ENCODE measurements around the gene GALM. TPM values are rescaled to one million over a fixed set of nuclear protein-coding genes. Genes with fewer than 3 reads are reported as not detected.

Gene GALM
- total and polyA plus RNA-seq, 2 of the 13 experiments (the other 11 are each of a cell fraction or from before 2014, with no cell fraction given): 65.5 to 90.0 TPM

DNA sequence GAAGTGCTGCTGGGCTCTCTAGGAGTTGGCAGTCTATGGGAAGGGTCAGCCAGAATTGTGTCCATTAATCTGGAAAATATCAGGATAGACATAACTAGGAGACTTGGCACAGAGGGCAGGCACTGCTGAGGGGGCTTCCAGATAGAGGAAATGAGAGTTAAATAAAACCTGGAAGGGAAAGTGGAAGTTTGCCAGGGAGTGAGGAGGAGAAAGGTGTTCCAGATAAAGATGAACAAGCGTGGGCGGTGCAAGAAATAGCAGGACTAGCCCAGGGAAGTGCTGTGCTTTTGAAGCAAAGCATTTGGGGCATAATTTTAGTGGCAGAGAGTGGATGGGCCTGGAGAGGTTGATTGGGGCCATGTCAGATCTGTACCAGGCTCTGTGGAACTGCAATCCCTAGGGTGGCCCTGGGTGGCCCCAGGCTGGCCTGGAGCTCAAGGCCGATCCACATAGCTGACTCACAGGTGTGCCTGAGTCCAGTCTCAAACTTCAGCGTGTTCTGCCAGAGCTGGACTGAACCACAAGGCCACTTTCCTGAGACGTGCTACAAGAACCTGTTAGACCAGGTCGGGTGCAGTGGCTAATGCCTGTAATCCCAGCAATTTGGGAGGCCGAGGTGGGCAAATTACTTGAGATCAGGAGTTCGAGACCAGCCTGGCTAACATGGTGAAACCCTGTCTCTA lies 26.9 kb downstream of the GALM start (continued):
- TF ChIP-seq CBFB (CRISPR knock-in tag; IDR thresholded peaks at IDR 0.05) (no peak), ZNF607 (CRISPR knock-in tag; IDR thresholded peaks at IDR 0.05; ENCODE audit: borderline replicate concordance) (0 out of 2 replicates have a peak, but pooled peaks have one; percentile 44), ARHGAP35 (CRISPR knock-in tag; IDR thresholded peaks at IDR 0.05; ENCODE audit: borderline replicate concordance) (0 out of 2 replicates have a peak, but pooled peaks have one; percentile 75), HOXA5 (CRISPR knock-in tag; IDR thresholded peaks at IDR 0.05) (0 out of 2 replicates have a peak, but pooled peaks have one; percentile 48), ZNF224 (CRISPR knock-in tag; IDR thresholded peaks at IDR 0.05) (no peak), NR2F6 (IDR thresholded peaks at IDR 0.05) (no peak), NR2F6 (CRISPR knock-in tag; IDR thresholded peaks at IDR 0.05) (0 out of 2 replicates have a peak, but pooled peaks have one; percentile 34), RBAK (CRISPR knock-in tag; IDR thresholded peaks at IDR 0.05) (no peak), SMARCE1 (IDR thresholded peaks at IDR 0.05; ENCODE audit: borderline replicate concordance) (no peak), MEF2D (CRISPR knock-in tag; IDR thresholded peaks at IDR 0.05) (0 out of 2 replicates have a peak, but pooled peaks have one; percentile 33), MTA1 (CRISPR knock-in tag; IDR thresholded peaks at IDR 0.05; ENCODE audit: borderline replicate concordance) (peak; percentile 91; the same call in 1 of the 2 replicates), ESRRA (CRISPR knock-in tag; IDR thresholded peaks at IDR 0.05; ENCODE audit: low read depth) (peak; percentile 35; the same call in 1 of the 2 replicates), HDAC2 (CRISPR knock-in tag; IDR thresholded peaks at IDR 0.05) (peak; percentile 70), ZNF83 (CRISPR knock-in tag; IDR thresholded peaks at IDR 0.05; ENCODE audit: borderline replicate concordance) (0 out of 2 replicates have a peak, but pooled peaks have one; percentile 45), NFKB2 (CRISPR knock-in tag; IDR thresholded peaks at IDR 0.05; ENCODE audit: borderline replicate concordance) (peak; percentile 74; the same call in 1 of the 2 replicates), KAT8 (CRISPR knock-in tag; IDR thresholded peaks at IDR 0.05) (peak; percentile 44; the same call in 1 of the 2 replicates), ZFP90 (CRISPR knock-in tag; IDR thresholded peaks at IDR 0.05; ENCODE audit: borderline replicate concordance) (0 out of 2 replicates have a peak, but pooled peaks have one; percentile 60), ZNF160 (CRISPR knock-in tag; IDR thresholded peaks at IDR 0.05) (0 out of 2 replicates have a peak, but pooled peaks have one; percentile 54), ELF3 (CRISPR knock-in tag; IDR thresholded peaks at IDR 0.05) (0 out of 2 replicates have a peak, but pooled peaks have one; percentile 33), ZGPAT (CRISPR knock-in tag; IDR thresholded peaks at IDR 0.05) (peak; percentile 65; the same call in 1 of the 2 replicates), ZBTB21 (CRISPR knock-in tag; IDR thresholded peaks at IDR 0.05) (no peak), TGIF2 (CRISPR knock-in tag; IDR thresholded peaks at IDR 0.05) (0 out of 2 replicates have a peak, but pooled peaks have one; percentile 17), BCL3 (CRISPR knock-in tag; IDR thresholded peaks at IDR 0.05) (no peak), SMC3 (IDR thresholded peaks at IDR 0.05; ENCODE audit: low read length) (peak; percentile 24; the same call in 1 of the 2 replicates)
- TF ChIP-seq, protein P1, sequence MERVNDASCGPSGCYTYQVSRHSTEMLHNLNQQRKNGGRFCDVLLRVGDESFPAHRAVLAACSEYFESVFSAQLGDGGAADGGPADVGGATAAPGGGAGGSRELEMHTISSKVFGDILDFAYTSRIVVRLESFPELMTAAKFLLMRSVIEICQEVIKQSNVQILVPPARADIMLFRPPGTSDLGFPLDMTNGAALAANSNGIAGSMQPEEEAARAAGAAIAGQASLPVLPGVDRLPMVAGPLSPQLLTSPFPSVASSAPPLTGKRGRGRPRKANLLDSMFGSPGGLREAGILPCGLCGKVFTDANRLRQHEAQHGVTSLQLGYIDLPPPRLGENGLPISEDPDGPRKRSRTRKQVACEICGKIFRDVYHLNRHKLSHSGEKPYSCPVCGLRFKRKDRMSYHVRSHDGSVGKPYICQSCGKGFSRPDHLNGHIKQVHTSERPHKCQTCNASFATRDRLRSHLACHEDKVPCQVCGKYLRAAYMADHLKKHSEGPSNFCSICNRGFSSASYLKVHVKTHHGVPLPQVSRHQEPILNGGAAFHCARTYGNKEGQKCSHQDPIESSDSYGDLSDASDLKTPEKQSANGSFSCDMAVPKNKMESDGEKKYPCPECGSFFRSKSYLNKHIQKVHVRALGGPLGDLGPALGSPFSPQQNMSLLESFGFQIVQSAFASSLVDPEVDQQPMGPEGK (CRISPR knock-in tag; IDR thresholded peaks at IDR 0.05): peak; percentile 43; the same call in 1 of the 2 replicates
- TF ChIP-seq, protein P2, sequence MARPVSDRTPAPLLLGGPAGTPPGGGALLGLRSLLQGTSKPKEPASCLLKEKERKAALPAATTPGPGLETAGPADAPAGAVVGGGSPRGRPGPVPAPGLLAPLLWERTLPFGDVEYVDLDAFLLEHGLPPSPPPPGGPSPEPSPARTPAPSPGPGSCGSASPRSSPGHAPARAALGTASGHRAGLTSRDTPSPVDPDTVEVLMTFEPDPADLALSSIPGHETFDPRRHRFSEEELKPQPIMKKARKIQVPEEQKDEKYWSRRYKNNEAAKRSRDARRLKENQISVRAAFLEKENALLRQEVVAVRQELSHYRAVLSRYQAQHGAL (CRISPR knock-in tag; IDR thresholded peaks at IDR 0.05; ENCODE audit: not compliant biosample characterization): no peak

Measured in HepG2 (cell line).